Neutrophil (primary cell): ENCODE results near the gene CFAP52.
"Not testable (repeated sequence)": the region's sequence is repeated elsewhere in the genome, so short reads cannot be mapped to it uniquely, and the experiment has no call there.

Source experiments
- H3K27ac ChIP-seq: fragments of 200-600 bp; sonication (generic); 2 replicates; pipeline ENCODE4 v1.5.1; 2016; ENCODE audit warnings: mild to moderate bottlenecking, moderate library complexity
- H3K27me3 ChIP-seq: fragments of 200-600 bp; sonication (generic); 2 replicates; pipeline ENCODE4 v1.6.0; 2016; ENCODE audit warnings: mild to moderate bottlenecking
- H3K36me3 ChIP-seq: fragments of 200-600 bp; sonication (generic); 2 replicates; pipeline ENCODE4 v1.5.1; 2017
- H3K4me1 ChIP-seq, 2 experiments: fragments of 200-600 bp in 1 of 2; sonication (generic) in 1 of 2; 1 replicate in 1 of 2; 2 replicates in 1 of 2; pipeline versions ENCODE4 v1.5.1 to v1.6.1; 2013 to 2016; ENCODE audit warnings: low read depth in 1 of 2, low read length in 1 of 2, mild to moderate bottlenecking in 1 of 2, moderate library complexity in 1 of 2; ENCODE audit not compliant: control insufficient read depth in 1 of 2, insufficient read depth in 1 of 2
- H3K4me3 ChIP-seq, 2 experiments: fragments of 200-600 bp in 1 of 2; sonication (generic) in 1 of 2; 1 replicate in 1 of 2; 2 replicates in 1 of 2; pipeline ENCODE4 v1.5.1; 2013 to 2016; ENCODE audit warnings: low read depth in 1 of 2, low read length in 1 of 2, mild to moderate bottlenecking in 1 of 2, moderate library complexity in 1 of 2
- H3K9me3 ChIP-seq: fragments of 200-600 bp; sonication (generic); 2 replicates; pipeline ENCODE4 v1.5.1; 2016
- CTCF ChIP-seq: fragments of 200-600 bp; sonication (generic); IDR thresholded peaks from 2 replicates; pipeline ENCODE4 v1.5.1; 2016; ENCODE audit warnings: antibody characterized with exemption

Gene CFAP52

GRCh38 chr17:9606453-9606852 lies 30.0 kb downstream of the CFAP52 start:
- Histone ChIP-seq H3K27me3 (no peaks in the 10 kb centered on the region), H3K36me3 (no peaks in the 10 kb centered on the region), H3K9me3 (no peaks in the 10 kb centered on the region), H3K4me3 (no peak overlapping the region), H3K4me1 (no peaks in the 10 kb centered on the region), H3K27ac (no peak overlapping the region)
- TF ChIP-seq CTCF: no peak

- not testable (repeated sequence) for H3K4me1 ChIP-seq, H3K4me3 ChIP-seq, H3K27me3 ChIP-seq, H3K27ac ChIP-seq, H3K36me3 ChIP-seq, H3K9me3 ChIP-seq
Measured at GRCh38 chr17:9607058-9607457, 30.6 kb downstream of the CFAP52 start.

- TF ChIP-seq CTCF: no peak
- Histone ChIP-seq H3K4me3 (no peak overlapping the region), H3K27ac (no peak overlapping the region), H3K36me3 (no peaks in the 10 kb centered on the region), H3K9me3 (no peaks in the 10 kb centered on the region), H3K27me3 (peaks cover 17% of the 10 kb centered on the region), H3K4me1 (no peaks in the 10 kb centered on the region)
Measured at GRCh38 chr17:9611557-9611956, 35.1 kb downstream of the CFAP52 start.

GRCh38 chr17:9612006-9612405 lies 35.6 kb downstream of the CFAP52 start:
- Histone ChIP-seq H3K27me3 (peaks cover 17% of the 10 kb centered on the region), H3K36me3 (no peaks in the 10 kb centered on the region), H3K4me3 (no peak overlapping the region), H3K4me1 (no peaks in the 10 kb centered on the region), H3K9me3 (no peaks in the 10 kb centered on the region), H3K27ac (no peak overlapping the region)
- no peak for TF ChIP-seq CTCF

- TF ChIP-seq CTCF: no peak
- H3K27me3 ChIP-seq: peaks cover 17% of the 10 kb centered on the region
Measured at GRCh38 chr17:9615486-9615885, 39.0 kb downstream of the CFAP52 start.

GRCh38 chr17:9622961-9623360 lies 46.5 kb downstream of the CFAP52 start:
- peaks cover 3% of the 10 kb centered on the region for H3K27me3 ChIP-seq
- no peaks in the 10 kb centered on the region for H3K36me3 ChIP-seq
- H3K4me1 ChIP-seq: no peaks in the 10 kb centered on the region
- no peaks in the 10 kb centered on the region for H3K9me3 ChIP-seq
- TF ChIP-seq CTCF: no peak
- no peak overlapping the region for H3K27ac ChIP-seq
- no peak overlapping the region for H3K4me3 ChIP-seq

More at GRCh38 chr17:9615486-9615885, 39.0 kb downstream of the CFAP52 start:
- Histone ChIP-seq H3K27ac (no peak overlapping the region), H3K9me3 (no peaks in the 10 kb centered on the region), H3K4me3 (no peak overlapping the region), H3K36me3 (no peaks in the 10 kb centered on the region), H3K4me1 (no peaks in the 10 kb centered on the region)
